Keratinocyte (primary cell): ENCODE results near the gene LRP11. TPM values are rescaled to one million over a fixed set of nuclear protein-coding genes. Genes with fewer than 3 reads are reported as not detected.

Source experiments
- DNase-seq: peaks from one replicate; pipeline ENCODE4 v3.0.0-alpha.2; 2011; ENCODE audit warnings: low read depth, missing footprints, low spot score
- FAIRE-seq: peaks from 2 replicates; lab custom pipeline; 2011; peaks lifted over from hg19 to GRCh38; lab: Jason Lieb, UNC
- H2AFZ ChIP-seq: 2 replicates; pipeline ENCODE4 v1.6.0; 2012; ENCODE audit warnings: low read length, control low read depth, inconsistent platforms; ENCODE audit not compliant: control insufficient read depth
- H3K27ac ChIP-seq: 2 replicates; pipeline ENCODE4 v1.5.1; 2011; ENCODE audit warnings: low read length; ENCODE audit not compliant: control insufficient read depth, insufficient read depth
- H3K27me3 ChIP-seq: 3 replicates; pipeline ENCODE4 v1.6.0; 2011; ENCODE audit warnings: low read length; ENCODE audit not compliant: control insufficient read depth, insufficient read depth; ENCODE audit errors: extremely low read depth
- H3K36me3 ChIP-seq, 2 experiments: 2 replicates in 1 of 2; 3 replicates in 1 of 2; pipeline ENCODE4 v1.5.1; 2011; ENCODE audit warnings: low read length in 2 of 2, mild to moderate bottlenecking in 1 of 2; ENCODE audit not compliant: control insufficient read depth in 2 of 2, insufficient read depth in 2 of 2; ENCODE audit errors: extremely low read depth in 1 of 2
- H3K4me1 ChIP-seq: 3 replicates; pipeline ENCODE4 v1.5.1; 2011; ENCODE audit warnings: low read length; ENCODE audit not compliant: control insufficient read depth, insufficient read depth; ENCODE audit errors: extremely low read depth
- H3K4me2 ChIP-seq: 3 replicates; pipeline ENCODE4 v1.6.0; 2011; ENCODE audit warnings: low read depth, low read length; ENCODE audit not compliant: control insufficient read depth, insufficient read depth; ENCODE audit errors: extremely low read depth
- H3K4me3 ChIP-seq, 3 experiments: fragments of 200-600 bp in 1 of 3; sonication (generic) in 1 of 3; 2 replicates in 2 of 3; 3 replicates in 1 of 3; pipeline ENCODE4 v1.5.1; 2011 to 2016; ENCODE audit warnings: low read length in 3 of 3, mild to moderate bottlenecking in 3 of 3, control low read depth in 2 of 3, inconsistent platforms in 1 of 3, low read depth in 1 of 3, mixed read lengths in 1 of 3, mixed run types in 1 of 3, moderate library complexity in 1 of 3; ENCODE audit not compliant: control insufficient read depth in 2 of 3, insufficient read depth in 2 of 3; ENCODE audit errors: extremely low read depth in 1 of 3
- H3K79me2 ChIP-seq: 2 replicates; pipeline ENCODE4 v1.6.0; 2012; ENCODE audit warnings: low read length; ENCODE audit not compliant: control insufficient read depth, insufficient read depth
- H3K9ac ChIP-seq: 3 replicates; pipeline ENCODE4 v1.6.0; 2011; ENCODE audit warnings: low read length; ENCODE audit not compliant: control insufficient read depth, insufficient read depth; ENCODE audit errors: extremely low read depth
- H3K9me1 ChIP-seq: 3 replicates; pipeline ENCODE4 v1.6.0; 2011; ENCODE audit warnings: low read length; ENCODE audit not compliant: control insufficient read depth, insufficient read depth; ENCODE audit errors: extremely low read depth
- H3K9me3 ChIP-seq: 2 replicates; pipeline ENCODE4 v1.5.1; 2012; ENCODE audit warnings: low read depth, low read length; ENCODE audit not compliant: control insufficient read depth
- H4K20me1 ChIP-seq: 3 replicates; pipeline ENCODE4 v1.6.0; 2011; ENCODE audit warnings: low read length; ENCODE audit not compliant: control insufficient read depth, insufficient read depth; ENCODE audit errors: extremely low read depth
- EZH2 ChIP-seq: IDR thresholded peaks from one replicate; pipeline ENCODE4 v1.6.1; 2012; ENCODE audit warnings: inconsistent platforms, mild to moderate bottlenecking, low read length, moderate library complexity
- dilution Hi-C: fragments of 300-500 bp; cut with MboI; formaldehyde crosslinking; loops from one replicate; pipeline ENCODE4 v1.7.0; 2020; ENCODE audit warnings: low sequenced_read_pairs; ENCODE audit not compliant: extremely low pct_ligation_motif_present
- polyA plus RNA-seq, 5 experiments: library from polyadenylated mRNA; depleted of rRNA in 3 of 5; stranded (reverse) in 3 of 5; stranded (forward) in 1 of 5; unstranded in 1 of 5; fragments of >200 nt; gene quantifications; 1 replicate in 1 of 5; 2 replicates in 3 of 5; 3 replicates in 1 of 5; pipeline versions ENCODE4 v1.2.1 to v1.2.3, GENCODE V29; 2011 to 2012; ENCODE audit warnings: missing spikeins in 2 of 5, low read depth in 1 of 5, low replicate concordance in 1 of 5
- TF ChIP-seq, protein P1 (sequence below), 3 experiments: IDR thresholded peaks in 1 of 3; conservative IDR thresholded peaks in 1 of 3; optimal IDR thresholded peaks in 1 of 3; 2 replicates in 2 of 3; 3 replicates in 1 of 3; pipeline versions ENCODE3 to v1.5.1; 2011; ENCODE audit warnings: low read length in 3 of 3, mild to moderate bottlenecking in 3 of 3, moderate library complexity in 2 of 3, control low read depth in 1 of 3, inconsistent platforms in 1 of 3; ENCODE audit not compliant: insufficient read depth in 2 of 3; ENCODE audit errors: extremely low read depth in 1 of 3

Gene LRP11
- polyA plus RNA-seq, 1 donor (not counting 4 experiments of a cell fraction or from before 2014, with no cell fraction given): 31.1 TPM

DNA sequence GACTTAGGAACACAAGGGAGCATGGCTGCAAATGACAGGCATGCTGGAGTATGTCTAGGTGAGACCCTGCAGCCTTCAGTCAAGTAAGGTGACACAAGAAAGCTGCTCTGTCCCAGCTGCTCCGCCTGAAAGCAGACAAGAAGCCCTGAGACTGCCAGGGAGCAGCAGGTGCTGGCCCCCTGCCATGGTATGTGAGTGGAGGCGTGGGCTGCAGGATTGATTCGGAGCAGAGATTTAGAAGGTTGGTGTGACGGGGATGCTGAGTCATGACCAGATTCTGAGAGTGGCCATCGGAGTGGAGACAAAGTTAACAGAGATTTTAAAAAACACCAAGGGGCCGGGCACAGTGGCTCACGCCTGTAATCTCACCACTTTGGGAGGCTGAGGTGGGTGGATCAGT is 17.8 kb downstream of the LRP11 start:
- Histone ChIP-seq H4K20me1 (peaks cover 6% of the 10 kb centered on the region), H3K27me3 (no peaks in the 10 kb centered on the region), H3K9me3 (no peaks in the 10 kb centered on the region), H3K9ac (no peak overlapping the region), H3K9me1 (peaks cover 3% of the 10 kb centered on the region), H3K36me3 (peaks cover 3 to 30% of the 10 kb centered on the region in 2 experiments), H2AFZ (no peak overlapping the region), H3K4me1 (peaks cover 32% of the 10 kb centered on the region), H3K4me3 (no peak overlapping the region), H3K27ac (no peak overlapping the region), H3K4me2 (peak overlapping the region; percentile 30), H3K79me2 (no peaks in the 10 kb centered on the region)
- FAIRE-seq (no peak), DNase-seq (no peak)
- dilution Hi-C loops: no loop called here
- TF ChIP-seq EZH2: no peak
- TF ChIP-seq, protein P1, sequence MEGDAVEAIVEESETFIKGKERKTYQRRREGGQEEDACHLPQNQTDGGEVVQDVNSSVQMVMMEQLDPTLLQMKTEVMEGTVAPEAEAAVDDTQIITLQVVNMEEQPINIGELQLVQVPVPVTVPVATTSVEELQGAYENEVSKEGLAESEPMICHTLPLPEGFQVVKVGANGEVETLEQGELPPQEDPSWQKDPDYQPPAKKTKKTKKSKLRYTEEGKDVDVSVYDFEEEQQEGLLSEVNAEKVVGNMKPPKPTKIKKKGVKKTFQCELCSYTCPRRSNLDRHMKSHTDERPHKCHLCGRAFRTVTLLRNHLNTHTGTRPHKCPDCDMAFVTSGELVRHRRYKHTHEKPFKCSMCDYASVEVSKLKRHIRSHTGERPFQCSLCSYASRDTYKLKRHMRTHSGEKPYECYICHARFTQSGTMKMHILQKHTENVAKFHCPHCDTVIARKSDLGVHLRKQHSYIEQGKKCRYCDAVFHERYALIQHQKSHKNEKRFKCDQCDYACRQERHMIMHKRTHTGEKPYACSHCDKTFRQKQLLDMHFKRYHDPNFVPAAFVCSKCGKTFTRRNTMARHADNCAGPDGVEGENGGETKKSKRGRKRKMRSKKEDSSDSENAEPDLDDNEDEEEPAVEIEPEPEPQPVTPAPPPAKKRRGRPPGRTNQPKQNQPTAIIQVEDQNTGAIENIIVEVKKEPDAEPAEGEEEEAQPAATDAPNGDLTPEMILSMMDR (optimal IDR thresholded peaks at IDR 0.05 in 1 of 3, IDR thresholded peaks at IDR 0.05 in 1 of 3, conservative IDR thresholded peaks at IDR 0.05 in 1 of 3; ENCODE audit: extremely low read depth in 1 of 3, insufficient read depth in 2 of 3, low read length in 3 of 3): no peak

DNA sequence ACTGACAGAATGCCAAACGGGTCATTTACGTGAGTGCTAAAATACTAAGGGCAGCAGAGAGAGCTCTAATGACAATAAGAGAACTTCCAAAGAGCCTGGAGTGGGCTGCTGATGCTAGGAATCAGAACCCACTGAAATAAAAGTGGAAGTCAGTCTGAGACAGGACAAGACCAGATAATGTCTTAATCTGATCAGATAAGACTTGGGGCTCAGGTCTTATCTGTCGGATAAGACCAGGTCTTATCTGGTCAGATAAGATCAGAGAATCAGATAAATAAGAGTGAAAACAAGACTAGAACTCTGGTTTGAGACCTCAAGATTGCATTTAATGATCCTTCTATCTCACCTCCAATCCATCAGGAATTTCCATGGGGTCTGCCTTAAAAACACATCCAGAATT is 18.6 kb downstream of the LRP11 start:
- Histone ChIP-seq H3K9me1 (peaks cover 3% of the 10 kb centered on the region), H3K4me1 (peaks cover 35% of the 10 kb centered on the region), H3K36me3 (peaks cover 3 to 28% of the 10 kb centered on the region in 2 experiments), H4K20me1 (peaks cover 6% of the 10 kb centered on the region), H3K27me3 (no peaks in the 10 kb centered on the region), H3K27ac (no peak overlapping the region), H3K9me3 (no peaks in the 10 kb centered on the region), H3K4me2 (no peak overlapping the region), H3K4me3 (no peak overlapping the region), H2AFZ (no peak overlapping the region), H3K9ac (no peak overlapping the region), H3K79me2 (no peaks in the 10 kb centered on the region)
- no peak for DNase-seq
- FAIRE-seq: no peak
- dilution Hi-C loops: no loop called here
- TF ChIP-seq EZH2: no peak
- TF ChIP-seq, protein P1 (optimal IDR thresholded peaks at IDR 0.05 in 1 of 3, IDR thresholded peaks at IDR 0.05 in 1 of 3, conservative IDR thresholded peaks at IDR 0.05 in 1 of 3; ENCODE audit: extremely low read depth in 1 of 3, insufficient read depth in 2 of 3, low read length in 3 of 3): no peak
